CD8-positive, alpha-beta memory T cell (primary cell): ENCODE results near the gene CDC6. TPM values are rescaled to one million over a fixed set of nuclear protein-coding genes. Genes with fewer than 3 reads are reported as not detected.

Source experiments
- CTCF ChIA-PET: fragments of 350-600 bp; sonication (Branson Sonifier 250); formaldehyde crosslinking; loops from one replicate; lab custom pipeline; 2021; ENCODE audit warnings: antibody characterized with exemption; lab: Charles Lee
- POLR2A ChIA-PET: fragments of 350-600 bp; sonication (Branson Sonifier 250); formaldehyde crosslinking; loops from one replicate; lab custom pipeline; 2021; ENCODE audit warnings: antibody characterized with exemption; lab: Charles Lee
- DNase-seq, 5 donors: peaks; one replicate each; pipeline versions ENCODE4 v3.0.0 to v3.0.0-alpha.2; 2020 to 2022; ENCODE audit warnings: mixed read lengths in 1 of 5
- H3K27ac ChIP-seq: one replicate; pipeline ENCODE4 v1.7.0; 2013; ENCODE audit warnings: low read depth, mild to moderate bottlenecking, low read length, moderate library complexity
- H3K27me3 ChIP-seq: 2 replicates; pipeline ENCODE4 v1.7.0; 2013; ENCODE audit warnings: low read length, mild to moderate bottlenecking; ENCODE audit not compliant: insufficient read depth, poor library complexity, severe bottlenecking
- H3K36me3 ChIP-seq: 2 replicates; pipeline ENCODE4 v1.7.0; 2013; ENCODE audit warnings: mild to moderate bottlenecking, low read length, moderate library complexity; ENCODE audit not compliant: insufficient read depth
- H3K4me1 ChIP-seq: 2 replicates; pipeline ENCODE4 v1.7.0; 2013; ENCODE audit warnings: mild to moderate bottlenecking, low read length, moderate library complexity; ENCODE audit not compliant: insufficient read depth
- H3K4me3 ChIP-seq: 2 replicates; pipeline ENCODE4 v1.7.0; 2013; ENCODE audit warnings: mild to moderate bottlenecking, low read length
- H3K9me3 ChIP-seq: 2 replicates; pipeline ENCODE4 v1.7.0; 2013; ENCODE audit warnings: mild to moderate bottlenecking, low read length
- H3K27ac Mint-ChIP-seq, 8 donors: one replicate each; pipeline ENCODE4 v1.8.0; 2020 to 2021; ENCODE audit warnings: mixed read lengths in 8 of 8, mild to moderate bottlenecking in 6 of 8, inconsistent platforms in 3 of 8, moderate library complexity in 3 of 8
- H3K27me3 Mint-ChIP-seq, 2 donors: one replicate each; pipeline ENCODE4 v1.8.0; 2020 to 2021; ENCODE audit warnings: mixed read lengths in 2 of 2, mild to moderate bottlenecking in 1 of 2, moderate library complexity in 1 of 2
- H3K36me3 Mint-ChIP-seq, 3 donors: one replicate each; pipeline ENCODE4 v1.8.0; 2020 to 2021; ENCODE audit warnings: mixed read lengths in 3 of 3, inconsistent platforms in 1 of 3, mild to moderate bottlenecking in 1 of 3
- H3K4me1 Mint-ChIP-seq, 3 donors: one replicate each; pipeline ENCODE4 v1.8.0; 2020 to 2021; ENCODE audit warnings: mixed read lengths in 3 of 3, inconsistent platforms in 1 of 3, mild to moderate bottlenecking in 1 of 3
- H3K4me3 Mint-ChIP-seq, 7 donors: one replicate each; pipeline ENCODE4 v1.8.0; 2020 to 2021; ENCODE audit warnings: mixed read lengths in 7 of 7, mild to moderate bottlenecking in 6 of 7, moderate library complexity in 4 of 7, inconsistent platforms in 2 of 7
- H3K9me3 Mint-ChIP-seq, 5 donors: one replicate each; pipeline ENCODE4 v1.8.0; 2020 to 2022; ENCODE audit warnings: mixed read lengths in 5 of 5, mild to moderate bottlenecking in 3 of 5, moderate library complexity in 2 of 5, inconsistent platforms in 1 of 5
- polyA plus RNA-seq: library from polyadenylated mRNA; unstranded; fragments of 300-500 nt; fragmentation: Illumina TruSeq; gene quantifications from one replicate; pipeline ENCODE4 v1.2.3, GENCODE V29; 2021
- total RNA-seq, 2 experiments: library from RNA; stranded (reverse); gene quantifications; one replicate each; pipeline ENCODE4 v1.2.3, GENCODE V29; 2021

CDC6 gene
- total and polyA plus RNA-seq, 3 experiments from 2014 or later: 0.49 to 110 (median 107) TPM

- ChIA-PET POLR2A (no interaction called here), CTCF (interaction anchor here (0.6 to 6.8 kb wide), 6 partner anchors 9 to 100 kb away, joined by 3 to 33 read pairs (median 4); no protein-coding TSS in a partner anchor)
- Mint-ChIP-seq H3K36me3 (peaks cover 3 to 36% (median 9%) of the 10 kb centered on the region in 3 donors), H3K4me3 (peak overlapping the region in 3 of 7 donors; percentile 26 to 41 (median 35)), H3K9me3 (no peaks in the 10 kb centered on the region), H3K27me3 (peaks cover 0 to 3% of the 10 kb centered on the region in 2 donors), H3K4me1 (peaks cover 65 to 85% (median 76%) of the 10 kb centered on the region in 3 donors), H3K27ac (peak overlapping the region in 5 of 8 donors; percentile 71 to 98 (median 79))
- no peaks in the 10 kb centered on the region for H3K9me3 ChIP-seq
- H3K4me3 ChIP-seq: no peak overlapping the region
- H3K4me1 ChIP-seq: peaks cover 77% of the 10 kb centered on the region
- DNase-seq: no peak
- H3K36me3 ChIP-seq: peaks cover 13% of the 10 kb centered on the region
- H3K27ac ChIP-seq: no peak overlapping the region
- no peaks in the 10 kb centered on the region for H3K27me3 ChIP-seq
Observed at GRCh38 chr17:40331743-40332641, 44.3 kb downstream of the CDC6 start.

GRCh38 chr17:40333781-40334448 lies 46.2 kb downstream of the CDC6 start:
- peaks cover 3 to 38% (median 9%) of the 10 kb centered on the region in 3 donors for H3K36me3 Mint-ChIP-seq
- ChIA-PET POLR2A (interaction anchor here (0.7 kb wide), 1 partner anchor 85 kb away, joined by 5 read pairs; no protein-coding TSS in a partner anchor), CTCF (interaction anchor here (2.3 kb wide), 2 partner anchors 16 to 21 kb away, joined by 7 read pairs; no protein-coding TSS in a partner anchor)
- no peaks in the 10 kb centered on the region for H3K9me3 Mint-ChIP-seq
- Histone ChIP-seq H3K9me3 (no peaks in the 10 kb centered on the region), H3K27ac (no peak overlapping the region), H3K36me3 (peaks cover 13% of the 10 kb centered on the region), H3K27me3 (no peaks in the 10 kb centered on the region), H3K4me3 (no peak overlapping the region), H3K4me1 (peaks cover 75% of the 10 kb centered on the region)
- H3K4me3 Mint-ChIP-seq: peak overlapping the region in 4 of 7 donors; percentile 3 to 61 (median 40)
- peaks cover 0 to 3% of the 10 kb centered on the region in 2 donors for H3K27me3 Mint-ChIP-seq
- peak overlapping the region; percentile 28 to 84 (median 61) for H3K27ac Mint-ChIP-seq
- H3K4me1 Mint-ChIP-seq: peaks cover 62 to 82% (median 72%) of the 10 kb centered on the region in 3 donors
- no peak for DNase-seq

GRCh38 chr17:40335620-40336019 lies 47.9 kb downstream of the CDC6 start:
- Histone ChIP-seq H3K27ac (no peak overlapping the region), H3K27me3 (no peaks in the 10 kb centered on the region), H3K36me3 (peaks cover 10% of the 10 kb centered on the region), H3K4me3 (no peak overlapping the region), H3K4me1 (peaks cover 60% of the 10 kb centered on the region), H3K9me3 (no peaks in the 10 kb centered on the region)
- H3K27me3 Mint-ChIP-seq: peaks cover 0 to 3% of the 10 kb centered on the region in 2 donors
- no peaks in the 10 kb centered on the region for H3K9me3 Mint-ChIP-seq
- peak overlapping the region in 1 of 7 donors; percentile 70 for H3K4me3 Mint-ChIP-seq
- H3K27ac Mint-ChIP-seq: peak overlapping the region in 2 of 8 donors; percentile 40 to 84
- ChIA-PET CTCF (interaction anchor here (1.1 to 2.3 kb wide), 2 partner anchors 18 to 26 kb away, joined by 3 to 7 read pairs; partner anchors contain the start of gene RARA), POLR2A (no interaction called here)
- peaks cover 64 to 84% (median 75%) of the 10 kb centered on the region in 3 donors for H3K4me1 Mint-ChIP-seq
- H3K36me3 Mint-ChIP-seq: peaks cover 11 to 42% (median 13%) of the 10 kb centered on the region in 3 donors
- DNase-seq: no peak

- Histone ChIP-seq H3K4me1 (peaks cover 51% of the 10 kb centered on the region), H3K27me3 (no peaks in the 10 kb centered on the region), H3K4me3 (no peak overlapping the region), H3K9me3 (no peaks in the 10 kb centered on the region), H3K27ac (no peak overlapping the region), H3K36me3 (no peaks in the 10 kb centered on the region)
- peak overlapping the region in 7 of 8 donors; percentile 39 to 96 (median 75) for H3K27ac Mint-ChIP-seq
- DNase-seq: no peak
- POLR2A ChIA-PET: interaction anchor here (1.5 kb wide), 1 partner anchor 11 kb away, joined by 6 read pairs; no protein-coding TSS in a partner anchor
- peaks cover 8 to 31% (median 11%) of the 10 kb centered on the region in 3 donors for H3K36me3 Mint-ChIP-seq
- CTCF ChIA-PET: interaction anchor here (1.0 to 1.3 kb wide), 2 partner anchors 18 to 34 kb away, joined by 3 to 4 read pairs; no protein-coding TSS in a partner anchor
- peaks cover 63 to 79% (median 72%) of the 10 kb centered on the region in 3 donors for H3K4me1 Mint-ChIP-seq
- H3K9me3 Mint-ChIP-seq: no peaks in the 10 kb centered on the region
- H3K27me3 Mint-ChIP-seq: peaks cover 0 to 3% of the 10 kb centered on the region in 2 donors
- peak overlapping the region in 1 of 7 donors; percentile 52 for H3K4me3 Mint-ChIP-seq
Observed at GRCh38 chr17:40337351-40337750, 49.7 kb downstream of the CDC6 start.

- Mint-ChIP-seq H3K4me3 (peak overlapping the region in 1 of 7 donors; percentile 56), H3K27ac (peak overlapping the region; percentile 39 to 96 (median 78)), H3K4me1 (peaks cover 63 to 79% (median 69%) of the 10 kb centered on the region in 3 donors), H3K36me3 (peaks cover 4 to 30% (median 8%) of the 10 kb centered on the region in 3 donors), H3K27me3 (peaks cover 0 to 2% of the 10 kb centered on the region in 2 donors), H3K9me3 (no peaks in the 10 kb centered on the region)
- Histone ChIP-seq H3K4me1 (peaks cover 57% of the 10 kb centered on the region), H3K27me3 (no peaks in the 10 kb centered on the region), H3K27ac (no peak overlapping the region), H3K9me3 (no peaks in the 10 kb centered on the region), H3K4me3 (no peak overlapping the region), H3K36me3 (no peaks in the 10 kb centered on the region)
- ChIA-PET CTCF (interaction anchor here (1.1 to 1.5 kb wide), 2 partner anchors 17 to 35 kb away, joined by 5 read pairs; no protein-coding TSS in a partner anchor), POLR2A (no interaction called here)
- no peak for DNase-seq
Observed at GRCh38 chr17:40338058-40338457, 50.4 kb downstream of the CDC6 start.

GRCh38 chr17:40338941-40339649 lies 51.4 kb downstream of the CDC6 start:
- Histone ChIP-seq H3K36me3 (no peaks in the 10 kb centered on the region), H3K27ac (no peak overlapping the region), H3K4me1 (peaks cover 57% of the 10 kb centered on the region), H3K27me3 (no peaks in the 10 kb centered on the region), H3K9me3 (no peaks in the 10 kb centered on the region), H3K4me3 (no peak overlapping the region)
- H3K9me3 Mint-ChIP-seq: no peaks in the 10 kb centered on the region
- H3K4me1 Mint-ChIP-seq: peaks cover 63 to 80% (median 68%) of the 10 kb centered on the region in 3 donors
- H3K36me3 Mint-ChIP-seq: peaks cover 4 to 26% (median 8%) of the 10 kb centered on the region in 3 donors
- peak overlapping the region; percentile 57 to 98 (median 96) for H3K27ac Mint-ChIP-seq
- CTCF ChIA-PET: interaction anchor here (1.1 to 2.6 kb wide), 3 partner anchors 13 to 36 kb away, joined by 5 to 41 read pairs (median 5); no protein-coding TSS in a partner anchor
- POLR2A ChIA-PET: no interaction called here
- no peak for DNase-seq
- H3K4me3 Mint-ChIP-seq: peak overlapping the region in 2 of 7 donors; percentile 23 to 31
- peaks cover 0 to 2% of the 10 kb centered on the region in 2 donors for H3K27me3 Mint-ChIP-seq

GRCh38 chr17:40340327-40340726 lies 52.6 kb downstream of the CDC6 start:
- H3K27me3 Mint-ChIP-seq: no peaks in the 10 kb centered on the region
- CTCF ChIA-PET: interaction anchor here (0.7 to 2.6 kb wide), 10 partner anchors 9 to 50 kb away, joined by 3 to 41 read pairs (median 8); partner anchors contain the start of gene RARA
- peak overlapping the region in 4 of 7 donors; percentile 60 to 92 (median 86) for H3K4me3 Mint-ChIP-seq
- Histone ChIP-seq H3K27ac (peak overlapping the region; percentile 67), H3K4me3 (no peak overlapping the region), H3K9me3 (no peaks in the 10 kb centered on the region), H3K4me1 (peaks cover 58% of the 10 kb centered on the region), H3K36me3 (no peaks in the 10 kb centered on the region), H3K27me3 (no peaks in the 10 kb centered on the region)
- H3K4me1 Mint-ChIP-seq: peaks cover 62 to 80% (median 67%) of the 10 kb centered on the region in 3 donors
- POLR2A ChIA-PET: interaction anchor here (2.2 kb wide), 1 partner anchor 22 kb away, joined by 17 read pairs; no protein-coding TSS in a partner anchor
- DNase-seq: no peak
- no peaks in the 10 kb centered on the region for H3K9me3 Mint-ChIP-seq
- peaks cover 4 to 26% (median 8%) of the 10 kb centered on the region in 3 donors for H3K36me3 Mint-ChIP-seq
- H3K27ac Mint-ChIP-seq: peak overlapping the region; percentile 92 to 98 (median 97)
